ENCODE measurements around the gene KLHL42. TPM values are rescaled to one million over a fixed set of nuclear protein-coding genes. Genes with fewer than 3 reads are reported as not detected.

KLHL42 gene
- total and polyA plus RNA-seq, 4 experiments from 2014 or later, result 10.8 to 20.5 (median 16.0) TPM

Other genes starting within 250 kb of the KLHL42 start
- not detected for gene REP15, start 83.8 kb upstream of the KLHL42 start, total RNA-seq
- gene REP15, start 83.8 kb upstream of the KLHL42 start, polyA plus RNA-seq, result under 1 TPM in 1 of 2 donors, not detected in 1; 0.47 TPM
- gene MRPS35, start 69.4 kb upstream of the KLHL42 start, total RNA-seq, result 10 to 100 TPM; 20.3 to 21.1 TPM
- 10 to 100 TPM; 61.3 to 69.8 TPM for gene MRPS35, start 69.4 kb upstream of the KLHL42 start, polyA plus RNA-seq
- gene MANSC4, start within 50 bp of the KLHL42 start, total RNA-seq, result not detected
- gene MANSC4, start within 50 bp of the KLHL42 start, polyA plus RNA-seq, result under 1 TPM in 1 of 2 donors, not detected in 1; 0.32 TPM
- not detected for gene PTHLH, start 192.5 kb downstream of the KLHL42 start, total RNA-seq
- not detected for gene PTHLH, start 192.5 kb downstream of the KLHL42 start, polyA plus RNA-seq